ENCODE data around the gene LUC7L2.
"Not testable (repeated sequence)": the region's sequence is repeated elsewhere in the genome, so short reads cannot be mapped to it uniquely, and the experiment has no call there.

LUC7L2 gene

GRCh38 chr7:139387594-139387993 is 27.9 kb downstream of the LUC7L2 start:
- no peak overlapping the region for H3K4me3 ChIP-seq (ENCODE audit: low read length)
- no peak for DNase-seq (ENCODE audit: low read depth, low spot score)

- H3K4me3 ChIP-seq (ENCODE audit: low read length) = no peak overlapping the region
- no peak for DNase-seq (ENCODE audit: low read depth, low spot score)
Observed at GRCh38 chr7:139389091-139389490, 29.4 kb downstream of the LUC7L2 start.

- H3K4me3 ChIP-seq (ENCODE audit: low read length) = no peak overlapping the region
- no peak for DNase-seq (ENCODE audit: low read depth, low spot score)
Observed at GRCh38 chr7:139389774-139390173, 30.1 kb downstream of the LUC7L2 start.

GRCh38 chr7:139393621-139394211 is 34.0 kb downstream of the LUC7L2 start:
- no peak overlapping the region for H3K4me3 ChIP-seq (ENCODE audit: low read length)
- no peak for DNase-seq (ENCODE audit: low read depth, low spot score)

GRCh38 chr7:139394540-139394939 is 34.8 kb downstream of the LUC7L2 start:
- H3K4me3 ChIP-seq (ENCODE audit: low read length) = no peak overlapping the region
- peak; percentile 68 for DNase-seq (ENCODE audit: low read depth, low spot score)

DNA sequence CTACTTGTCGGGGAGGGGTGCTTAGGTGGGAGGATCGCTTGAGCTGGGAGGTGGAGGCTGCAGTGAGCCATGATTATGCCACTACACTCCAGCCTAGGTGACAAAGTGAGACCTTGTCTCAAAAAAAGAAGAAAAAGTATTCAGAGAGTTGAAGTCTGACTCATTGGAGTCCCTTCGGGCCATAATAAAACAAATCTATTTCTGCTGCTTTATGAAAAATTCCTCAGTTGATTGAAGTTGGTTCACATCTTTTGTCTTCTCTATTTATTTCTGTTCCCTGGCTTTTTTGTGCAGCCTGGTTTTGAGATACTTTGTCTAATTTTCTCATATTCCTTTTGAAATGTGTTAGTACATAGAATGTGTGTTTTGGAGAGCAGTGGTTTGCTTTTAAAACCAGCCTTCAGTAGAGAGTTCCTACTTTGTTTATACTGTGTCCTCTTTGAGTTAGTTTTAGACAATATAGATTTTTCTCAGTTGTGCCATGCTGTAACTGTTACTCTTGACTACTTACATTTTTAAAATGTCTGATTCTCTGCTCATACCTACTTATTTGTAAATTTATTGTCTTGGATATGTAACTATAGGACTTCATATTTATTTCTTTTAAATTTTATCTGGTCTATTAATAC is 36.7 kb downstream of the LUC7L2 start:
- no peak overlapping the region for H3K4me3 ChIP-seq (ENCODE audit: low read length)
- no peak for DNase-seq (ENCODE audit: low read depth, low spot score)

DNA sequence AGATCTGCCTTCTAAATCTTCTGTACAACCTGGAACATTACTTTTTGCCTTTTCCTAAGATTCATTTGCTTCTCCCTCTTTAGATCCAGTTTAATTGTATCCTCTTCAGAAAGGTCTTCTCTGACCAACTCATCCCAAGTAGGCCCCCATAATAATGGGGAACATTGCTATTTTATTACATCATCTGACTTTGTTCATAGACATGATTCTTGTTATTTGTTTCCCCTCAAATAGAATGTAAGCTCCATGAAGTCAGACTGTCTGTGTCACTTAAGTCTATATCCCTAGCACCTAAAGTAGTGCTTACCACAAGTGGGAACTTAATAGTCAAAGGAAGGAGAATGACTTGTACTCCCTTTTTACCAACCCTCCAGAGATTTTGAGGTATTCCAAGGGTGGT is 37.5 kb downstream of the LUC7L2 start:
- no peak overlapping the region for H3K4me3 ChIP-seq (ENCODE audit: low read length)
- no peak for DNase-seq (ENCODE audit: low read depth, low spot score)

GRCh38 chr7:139403601-139404000 is 43.9 kb downstream of the LUC7L2 start:
- H3K4me3 ChIP-seq (ENCODE audit: low read length) = no peak overlapping the region
- DNase-seq (ENCODE audit: low read depth, low spot score) = no peak

DNA sequence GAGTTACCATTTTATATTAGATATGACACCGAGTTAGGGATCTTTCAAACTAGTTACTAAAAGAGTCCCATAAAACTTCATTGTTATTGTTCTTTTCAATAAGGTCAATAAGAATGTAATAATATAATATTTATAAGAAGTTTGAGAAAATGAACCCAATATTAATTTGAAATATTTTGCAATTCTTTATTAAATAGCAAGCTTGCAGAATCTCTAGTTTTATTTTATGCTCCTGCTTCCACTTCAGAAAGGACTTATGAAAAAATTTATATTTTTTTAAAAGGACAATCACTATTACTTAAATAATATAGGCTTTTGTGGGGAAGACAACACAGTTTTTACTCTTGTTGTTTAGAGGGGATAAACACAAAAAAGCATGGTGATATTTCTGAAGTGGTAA is 47.9 kb downstream of the LUC7L2 start:
- DNase-seq (ENCODE audit: low read depth, low spot score) = no peak
- no peak overlapping the region for H3K4me3 ChIP-seq (ENCODE audit: low read length)

- H3K4me3 ChIP-seq (ENCODE audit: low read length); DNase-seq (ENCODE audit: low read depth, low spot score): not testable (repeated sequence)
Observed at GRCh38 chr7:139414743-139415402, 55.2 kb downstream of the LUC7L2 start.

GRCh38 chr7:139416405-139416804 is 56.7 kb downstream of the LUC7L2 start:
- no peak for DNase-seq (ENCODE audit: low read depth, low spot score)
- H3K4me3 ChIP-seq (ENCODE audit: low read length) = no peak overlapping the region

GRCh38 chr7:139417478-139417877 is 57.8 kb downstream of the LUC7L2 start:
- DNase-seq (ENCODE audit: low read depth, low spot score) = no peak
- H3K4me3 ChIP-seq (ENCODE audit: low read length) = no peak overlapping the region

DNA sequence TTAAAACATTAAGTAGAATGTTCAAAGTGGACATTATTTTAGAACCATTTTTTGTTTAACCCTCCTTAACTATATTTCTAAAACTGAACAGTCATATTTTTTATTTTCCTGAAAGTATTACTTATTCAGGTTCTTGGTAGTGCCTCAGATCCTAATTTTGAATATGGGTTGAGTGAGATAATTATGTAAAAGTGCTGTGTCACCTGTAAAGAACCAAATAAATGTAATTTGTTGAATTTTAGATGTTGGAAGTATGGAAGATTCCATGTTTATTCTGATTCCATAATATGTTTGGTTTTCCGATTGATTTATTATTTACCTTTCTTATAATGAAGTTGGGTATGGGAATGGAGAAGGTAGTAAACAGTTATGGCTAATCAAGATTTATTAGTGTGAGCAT is 61.4 kb downstream of the LUC7L2 start:
- no peak for DNase-seq (ENCODE audit: low read depth, low spot score)

DNA sequence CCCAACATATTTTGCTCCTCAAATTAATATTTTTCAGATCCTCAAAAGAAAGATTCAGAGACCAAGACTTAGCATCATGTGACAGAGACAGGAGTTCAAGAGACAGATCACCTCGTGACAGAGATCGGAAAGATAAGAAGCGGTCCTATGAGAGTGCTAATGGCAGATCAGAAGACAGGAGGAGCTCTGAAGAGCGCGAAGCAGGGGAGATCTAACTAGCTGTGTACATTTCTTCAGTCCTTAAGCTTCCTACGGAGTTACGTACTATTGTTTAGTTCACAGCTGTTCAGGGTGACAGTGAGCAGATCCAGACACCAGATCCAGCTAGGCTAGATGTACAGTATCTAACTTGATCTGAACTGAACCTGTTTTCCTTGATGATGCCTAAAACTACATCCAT is 62.4 kb downstream of the LUC7L2 start:
- DNase-seq (ENCODE audit: low read depth, low spot score) = peak; percentile 9
- H3K4me3 ChIP-seq (ENCODE audit: low read length) = no peak overlapping the region

More for the DNA sequence above, 61.4 kb downstream of the LUC7L2 start:
- H3K4me3 ChIP-seq (ENCODE audit: low read length) = no peak overlapping the region

DNA sequence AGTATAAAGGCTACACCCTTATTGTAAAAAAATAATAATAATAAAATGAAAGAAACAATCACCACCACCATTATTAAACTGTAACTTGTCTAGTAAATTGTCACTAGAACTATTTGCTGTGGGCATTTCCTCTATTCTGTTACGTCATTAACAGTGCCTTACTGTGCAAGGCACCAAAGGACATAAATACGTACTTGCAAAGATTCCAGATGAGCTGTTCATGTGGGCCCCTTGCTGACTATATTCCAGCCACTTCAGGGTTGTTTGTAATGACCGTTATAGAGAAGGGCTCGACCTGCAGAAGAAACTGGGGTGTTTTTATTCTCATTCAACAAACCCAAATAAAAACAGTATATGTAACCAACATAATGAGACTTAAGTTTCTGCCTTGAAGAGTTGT is 63.4 kb downstream of the LUC7L2 start:
- no peak for DNase-seq (ENCODE audit: low read depth, low spot score)
- H3K4me3 ChIP-seq (ENCODE audit: low read length) = no peak overlapping the region

DNA sequence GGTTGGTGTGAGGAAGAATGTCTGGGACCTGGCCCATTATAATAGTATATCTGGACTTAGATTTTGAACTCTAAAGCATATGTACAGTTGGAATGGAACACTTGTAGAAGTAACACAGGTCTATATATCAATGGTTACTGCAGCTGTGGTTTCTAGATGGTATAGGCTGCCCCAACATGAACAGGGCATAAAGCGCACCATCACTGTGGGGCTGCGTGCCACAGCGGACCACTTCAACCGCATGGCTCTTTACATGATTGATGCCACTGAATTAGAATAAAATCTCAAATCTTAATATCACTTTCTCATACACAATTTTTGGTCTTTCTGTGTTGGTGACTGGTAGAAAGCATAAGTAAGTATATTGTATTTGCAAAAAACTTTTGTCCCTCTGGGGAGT is 64.3 kb downstream of the LUC7L2 start:
- H3K4me3 ChIP-seq (ENCODE audit: low read length) = no peak overlapping the region

GRCh38 chr7:139425701-139426100 is 66.0 kb downstream of the LUC7L2 start:
- DNase-seq (ENCODE audit: low read depth, low spot score); H3K4me3 ChIP-seq (ENCODE audit: low read length): not testable (repeated sequence)

More for the DNA sequence above, 64.3 kb downstream of the LUC7L2 start:
- DNase-seq (ENCODE audit: low read depth, low spot score) = no peak

DNA sequence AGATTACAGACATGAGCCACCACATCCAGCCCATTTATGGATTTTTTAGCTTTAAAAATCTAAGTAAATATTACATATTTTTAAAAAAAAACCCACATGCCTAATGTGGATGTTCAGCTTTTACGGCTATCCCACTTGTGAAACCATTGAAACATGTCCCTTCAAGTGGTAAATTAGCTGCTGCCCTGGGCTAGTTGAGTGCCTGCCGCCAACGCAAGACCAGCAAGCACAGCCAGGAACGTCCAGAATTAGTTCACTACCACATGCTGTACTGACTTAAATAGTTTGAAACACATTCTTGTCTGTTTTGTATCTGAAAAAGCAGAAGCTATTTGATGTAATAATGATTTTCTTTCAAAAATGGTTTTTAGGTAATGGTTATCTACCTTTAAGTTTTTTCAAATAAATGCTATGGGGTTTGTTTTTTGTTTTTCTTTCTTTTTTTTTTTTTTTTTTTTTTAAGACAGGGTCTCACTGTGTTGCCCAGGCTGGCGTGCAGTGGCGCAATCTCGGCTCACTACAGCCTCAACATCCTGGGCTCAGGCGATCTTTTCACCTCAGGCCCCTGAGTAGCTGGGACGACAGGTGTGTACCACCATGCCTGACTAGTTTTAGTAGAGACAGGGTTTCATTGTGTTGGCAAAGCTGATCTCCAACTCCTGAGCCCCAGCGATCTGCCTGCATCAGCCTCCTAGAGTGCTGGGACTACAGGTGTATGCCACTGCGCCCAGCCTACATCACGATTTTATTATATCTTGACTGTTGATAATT is 66.7 kb downstream of the LUC7L2 start:
- H3K4me3 ChIP-seq (ENCODE audit: low read length) = no peak overlapping the region
- no peak for DNase-seq (ENCODE audit: low read depth, low spot score)

DNA sequence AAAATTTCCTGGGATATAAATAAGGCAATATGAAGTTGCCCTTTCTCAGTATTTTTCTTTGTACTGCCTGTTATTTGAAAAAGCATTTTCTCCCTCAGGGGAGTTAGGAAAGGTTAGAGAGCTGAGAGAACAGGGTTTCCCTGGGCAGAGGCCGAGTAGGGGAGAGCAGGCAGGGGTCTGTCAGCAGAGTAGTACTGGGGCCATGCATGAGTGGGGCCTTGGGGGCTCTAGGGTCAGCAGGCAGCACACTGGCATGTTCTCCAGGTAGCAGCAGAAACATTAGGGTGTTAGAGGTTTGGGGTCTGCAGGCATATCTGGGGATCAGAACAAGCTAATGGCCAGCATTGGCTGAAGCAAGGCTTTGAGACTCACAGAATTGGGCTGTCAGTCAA is 67.3 kb downstream of the LUC7L2 start:
- no peak for DNase-seq (ENCODE audit: low read depth, low spot score)
- no peak overlapping the region for H3K4me3 ChIP-seq (ENCODE audit: low read length)

DNA sequence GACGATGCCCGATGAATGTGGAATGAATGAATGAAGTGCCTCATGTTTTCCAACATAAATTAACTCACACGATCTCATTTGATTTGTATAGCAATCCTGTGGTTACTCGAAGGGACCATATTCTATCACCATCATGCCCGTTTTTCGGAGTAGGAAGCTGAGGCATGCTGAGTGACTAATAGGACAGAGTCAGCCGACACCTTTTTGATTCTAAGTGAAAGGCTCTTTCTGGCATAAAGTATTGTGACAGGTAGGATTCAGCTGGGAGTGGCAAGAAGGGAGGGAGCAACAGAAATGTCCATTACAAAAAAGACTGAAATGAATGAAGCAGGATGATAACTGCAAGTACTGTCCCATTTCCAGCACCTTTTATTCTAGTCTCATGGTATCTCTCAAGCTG is 68.1 kb downstream of the LUC7L2 start:
- no peak for DNase-seq (ENCODE audit: low read depth, low spot score)
- no peak overlapping the region for H3K4me3 ChIP-seq (ENCODE audit: low read length)
